ENCODE data around the gene GHRL. TPM values are rescaled to one million over a fixed set of nuclear protein-coding genes. Genes with fewer than 3 reads are reported as not detected.

GHRL gene
- total RNA-seq, 1 donor from 2014 or later = 1.3 TPM

DNA sequence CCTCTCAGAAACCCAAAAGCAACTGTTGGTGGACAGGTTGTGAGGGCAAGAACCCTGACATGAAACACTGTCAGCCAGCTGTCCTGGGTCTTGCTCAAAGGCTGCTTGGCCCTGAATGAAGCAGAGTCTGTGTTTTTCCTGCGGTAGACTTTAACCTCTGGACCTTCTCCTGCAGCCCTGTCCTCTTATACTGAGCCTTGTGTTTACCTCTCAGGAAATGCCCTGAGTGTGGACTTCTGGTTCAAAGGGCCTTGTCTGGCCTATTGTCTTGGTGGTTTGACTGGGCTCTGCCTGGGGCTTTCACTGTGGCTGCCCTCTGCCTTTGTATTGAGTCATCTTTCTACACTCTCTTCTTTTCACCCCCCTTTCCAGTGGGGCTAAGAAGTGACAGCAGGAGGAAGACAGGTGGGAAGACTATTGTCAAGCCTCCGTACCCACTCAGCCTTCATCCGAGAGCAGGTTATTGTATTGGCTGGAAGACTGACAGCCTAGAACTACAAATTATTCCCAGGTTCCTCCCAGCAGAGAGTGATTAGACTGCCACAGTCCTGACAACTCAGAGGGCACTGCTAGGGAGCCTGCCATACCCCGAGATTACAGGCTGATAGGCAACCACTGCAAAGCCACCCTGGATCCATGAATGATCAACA lies 24.7 kb upstream of the GHRL start:
- Mint-ChIP-seq H3K9me3 (no peaks in the 10 kb centered on the region), H3K27me3 (no peaks in the 10 kb centered on the region), H3K27ac (no peak overlapping the region), H3K4me3 (no peak overlapping the region), H3K36me3 (ENCODE audit: low read depth) (peaks cover 34% of the 10 kb centered on the region), H3K4me1 (peaks cover 25% of the 10 kb centered on the region)
- intact Hi-C loops (cut with micrococcal nuclease) = no loop called here
- no peak for DNase-seq

DNA sequence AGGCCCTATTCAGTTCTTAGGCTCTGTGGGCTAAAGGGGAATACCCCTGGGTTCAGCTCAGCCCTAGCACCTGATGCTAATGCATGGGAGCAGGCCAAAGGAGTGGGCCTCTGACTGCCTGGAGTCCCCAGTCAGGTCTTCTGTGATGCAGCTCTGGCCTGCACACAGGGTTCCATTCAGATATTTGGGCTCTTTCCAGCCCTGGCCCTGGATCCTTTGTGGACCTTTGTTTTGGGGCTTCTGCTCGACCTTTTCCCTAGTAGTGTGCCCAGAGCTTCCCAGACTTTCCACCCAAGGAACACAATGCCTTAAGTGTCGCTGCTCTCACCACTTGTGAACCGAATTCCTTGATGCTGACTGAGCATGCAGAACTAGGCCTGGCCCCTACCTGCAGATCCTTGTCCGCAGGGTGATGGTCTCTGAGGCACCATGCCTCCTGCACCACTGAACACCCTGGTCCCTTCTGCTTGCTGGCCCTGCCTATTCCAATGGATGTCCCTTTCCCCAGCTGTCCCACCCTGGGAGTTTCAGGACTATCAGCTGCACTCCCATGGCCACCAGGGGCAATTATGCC lies 23.1 kb upstream of the GHRL start:
- intact Hi-C loops (cut with micrococcal nuclease) = no loop called here
- Mint-ChIP-seq H3K36me3 (ENCODE audit: low read depth) (peaks cover 45% of the 10 kb centered on the region), H3K9me3 (no peaks in the 10 kb centered on the region), H3K4me3 (no peak overlapping the region), H3K4me1 (peaks cover 17% of the 10 kb centered on the region), H3K27ac (no peak overlapping the region), H3K27me3 (no peaks in the 10 kb centered on the region)
- no peak for DNase-seq

DNA sequence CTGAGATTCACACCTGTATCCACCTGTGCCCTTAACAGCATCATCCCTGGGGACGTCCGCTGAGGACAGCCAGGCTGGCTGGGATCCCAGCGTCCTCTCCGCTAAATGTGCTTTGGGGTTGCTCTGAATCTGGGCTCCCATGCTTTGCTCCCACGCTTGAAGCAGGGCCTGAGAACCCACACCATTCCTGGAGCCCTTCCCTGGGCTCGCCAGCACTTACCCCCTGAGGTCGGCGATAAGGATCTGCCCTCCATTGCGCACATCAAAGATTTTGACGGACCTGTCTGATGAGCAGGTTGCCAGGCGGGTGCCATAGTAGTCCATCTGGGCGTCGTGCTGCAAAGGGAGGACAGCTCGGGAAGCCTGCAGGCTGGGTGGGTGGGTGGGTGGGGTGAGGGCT lies 22.4 kb upstream of the GHRL start:
- peaks cover 17% of the 10 kb centered on the region for H3K4me1 Mint-ChIP-seq

DNA sequence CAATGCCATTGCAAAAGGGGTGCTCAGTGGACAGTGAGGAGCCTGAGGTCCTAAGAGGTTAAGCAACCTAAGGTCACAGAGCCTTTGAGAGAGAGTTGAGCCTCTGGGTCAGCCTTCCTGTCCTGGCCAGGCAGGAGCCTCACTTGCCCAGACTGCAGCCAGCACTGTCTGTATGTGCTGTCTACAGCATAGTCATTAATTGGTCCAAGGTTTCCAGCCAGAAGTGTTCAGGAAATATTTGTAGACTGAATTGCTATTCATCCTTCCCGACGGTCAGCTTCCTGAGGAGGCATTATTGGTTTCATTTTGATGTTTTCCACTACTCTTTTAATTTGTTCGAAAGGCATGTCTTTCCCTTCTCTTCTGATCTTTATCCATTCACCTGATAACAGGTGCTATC lies 20.1 kb upstream of the GHRL start:
- peaks cover 2% of the 10 kb centered on the region for H3K4me1 Mint-ChIP-seq
- H3K4me3 Mint-ChIP-seq = no peak overlapping the region
- DNase-seq = no peak
- H3K9me3 Mint-ChIP-seq = no peaks in the 10 kb centered on the region
- intact Hi-C loops (cut with micrococcal nuclease) = no loop called here
- H3K27ac Mint-ChIP-seq = peak overlapping the region; percentile 78
- no peaks in the 10 kb centered on the region for H3K27me3 Mint-ChIP-seq
- H3K36me3 Mint-ChIP-seq (ENCODE audit: low read depth) = peaks cover 55% of the 10 kb centered on the region

More for the DNA sequence above, 22.4 kb upstream of the GHRL start:
- H3K27me3 Mint-ChIP-seq = no peaks in the 10 kb centered on the region
- no peak for DNase-seq
- peaks cover 52% of the 10 kb centered on the region for H3K36me3 Mint-ChIP-seq (ENCODE audit: low read depth)
- intact Hi-C loops (cut with micrococcal nuclease) = no loop called here
- no peak overlapping the region for H3K27ac Mint-ChIP-seq
- no peak overlapping the region for H3K4me3 Mint-ChIP-seq
- no peaks in the 10 kb centered on the region for H3K9me3 Mint-ChIP-seq

DNA sequence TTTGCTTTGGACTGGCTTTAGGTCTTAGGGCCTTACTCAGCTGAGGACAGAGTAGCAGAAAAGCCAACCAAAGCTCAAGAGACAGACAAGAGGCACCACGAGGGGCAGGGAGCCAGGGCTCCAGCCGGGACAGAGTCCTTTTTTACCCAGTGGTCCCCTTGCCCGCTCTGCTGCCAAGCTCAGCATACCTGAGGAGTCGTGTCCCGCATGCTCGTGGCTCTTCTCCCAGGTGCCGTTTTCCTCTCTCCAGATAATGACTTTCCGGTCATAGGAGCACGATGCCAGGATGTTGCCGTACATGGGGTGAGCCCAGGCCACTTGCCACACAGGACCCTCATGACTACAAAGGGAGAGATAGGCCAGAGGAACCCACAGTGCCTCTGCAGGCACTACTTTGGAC lies 19.6 kb upstream of the GHRL start:
- H3K27ac Mint-ChIP-seq = no peak overlapping the region
- H3K36me3 Mint-ChIP-seq (ENCODE audit: low read depth) = peaks cover 54% of the 10 kb centered on the region
- H3K9me3 Mint-ChIP-seq = no peaks in the 10 kb centered on the region
- peaks cover 2% of the 10 kb centered on the region for H3K4me1 Mint-ChIP-seq
- no peak for DNase-seq
- no peaks in the 10 kb centered on the region for H3K27me3 Mint-ChIP-seq
- intact Hi-C loops (cut with micrococcal nuclease) = no loop called here
- no peak overlapping the region for H3K4me3 Mint-ChIP-seq

DNA sequence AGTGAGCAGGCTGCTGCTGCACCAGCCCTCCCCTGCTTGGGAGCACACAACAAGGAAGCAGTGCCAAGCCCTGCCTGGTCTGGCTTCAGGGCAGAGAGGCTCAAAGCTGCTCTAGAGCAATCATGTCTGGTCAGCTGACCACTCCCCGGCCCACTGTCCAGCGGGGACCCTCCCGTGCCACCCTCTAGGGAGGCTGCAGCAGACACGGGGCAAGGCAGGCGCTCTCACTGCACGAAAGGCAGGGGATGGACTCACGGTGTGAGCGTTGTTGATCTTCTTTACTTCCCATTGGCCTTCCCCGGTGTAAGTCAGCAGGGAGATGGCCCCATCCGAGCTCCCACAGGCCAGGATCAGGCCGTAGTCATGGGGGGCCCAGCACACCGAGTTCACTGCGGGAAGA lies 19.0 kb upstream of the GHRL start:
- H3K27ac Mint-ChIP-seq = no peak overlapping the region
- H3K4me1 Mint-ChIP-seq = peaks cover 2% of the 10 kb centered on the region
- peaks cover 56% of the 10 kb centered on the region for H3K36me3 Mint-ChIP-seq (ENCODE audit: low read depth)
- no peak overlapping the region for H3K4me3 Mint-ChIP-seq
- no peak for DNase-seq
- no peaks in the 10 kb centered on the region for H3K27me3 Mint-ChIP-seq
- no peaks in the 10 kb centered on the region for H3K9me3 Mint-ChIP-seq
- intact Hi-C loops (cut with micrococcal nuclease) = no loop called here

DNA sequence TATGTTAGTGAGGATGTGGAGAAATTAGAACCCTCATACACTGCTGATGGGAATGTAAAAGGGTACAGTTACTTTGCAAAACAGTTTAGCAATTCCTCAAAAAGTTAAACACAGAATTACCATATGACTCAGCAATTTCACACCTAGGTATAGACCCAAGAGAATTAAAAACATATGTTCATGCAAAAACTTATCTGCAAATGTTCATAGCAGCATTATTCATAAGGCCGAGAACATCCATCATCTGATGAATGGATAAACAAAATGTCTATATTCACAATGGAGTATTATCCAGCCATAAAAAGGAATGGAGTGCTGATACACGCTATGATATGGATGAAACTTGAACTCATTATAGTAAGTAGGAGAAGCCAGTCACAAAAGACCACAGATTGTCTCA lies 17.8 kb upstream of the GHRL start:
- intact Hi-C loops (cut with micrococcal nuclease) = no loop called here
- H3K9me3 Mint-ChIP-seq = no peaks in the 10 kb centered on the region
- peaks cover 63% of the 10 kb centered on the region for H3K36me3 Mint-ChIP-seq (ENCODE audit: low read depth)
- H3K27me3 Mint-ChIP-seq = no peaks in the 10 kb centered on the region
- DNase-seq = no peak
- H3K27ac Mint-ChIP-seq = no peak overlapping the region
- H3K4me1 Mint-ChIP-seq = peaks cover 2% of the 10 kb centered on the region
- H3K4me3 Mint-ChIP-seq = no peak overlapping the region

DNA sequence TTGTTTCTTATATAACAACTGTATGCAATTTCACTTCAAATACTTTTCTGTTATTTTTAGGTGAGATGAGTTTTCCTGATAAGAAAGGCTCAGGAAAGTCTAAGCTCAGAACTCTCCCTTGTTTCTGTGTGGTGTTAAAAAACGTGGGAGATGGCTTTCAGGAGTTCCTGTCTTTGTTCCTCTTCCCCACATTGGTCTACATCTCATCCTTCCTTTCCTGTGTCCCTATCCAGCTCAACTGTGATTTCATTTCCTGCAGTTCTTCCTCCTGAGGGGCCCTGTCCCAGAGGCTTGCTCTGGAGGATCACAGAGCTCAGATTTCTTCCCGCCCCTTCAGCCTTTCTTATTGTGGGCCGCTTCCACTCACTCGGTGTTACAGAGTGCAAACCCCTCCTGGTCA lies 17.0 kb upstream of the GHRL start:
- Mint-ChIP-seq H3K27me3 (no peaks in the 10 kb centered on the region), H3K4me1 (peaks cover 2% of the 10 kb centered on the region), H3K36me3 (ENCODE audit: low read depth) (peaks cover 69% of the 10 kb centered on the region), H3K4me3 (no peak overlapping the region), H3K9me3 (no peaks in the 10 kb centered on the region), H3K27ac (peak overlapping the region; percentile 6)
- no peak for DNase-seq
- intact Hi-C loops (cut with micrococcal nuclease) = no loop called here

DNA sequence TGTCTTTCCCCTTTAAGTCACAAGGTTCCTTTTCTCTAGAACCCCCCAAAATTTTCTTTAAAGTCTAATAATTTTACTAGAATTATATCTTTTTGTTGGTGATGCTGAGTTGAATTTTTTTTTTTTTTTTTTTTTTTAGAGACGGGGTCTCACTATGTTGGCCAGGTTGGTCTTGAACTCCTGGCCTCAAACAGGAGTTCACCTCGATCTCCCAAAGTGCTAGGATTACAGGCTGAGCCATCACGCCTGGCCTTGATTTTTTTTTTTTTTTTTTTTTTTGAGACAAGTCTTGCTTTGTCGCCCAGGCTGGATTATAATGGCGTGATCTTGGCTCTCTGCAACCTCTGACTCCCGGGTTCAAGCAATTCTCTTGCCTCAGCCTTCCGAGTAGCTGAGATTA lies 15.9 kb upstream of the GHRL start:
- Mint-ChIP-seq H3K4me1 (peaks cover 2% of the 10 kb centered on the region), H3K9me3 (no peaks in the 10 kb centered on the region), H3K27me3 (no peaks in the 10 kb centered on the region), H3K4me3 (no peak overlapping the region), H3K27ac (no peak overlapping the region), H3K36me3 (ENCODE audit: low read depth) (peaks cover 72% of the 10 kb centered on the region)
- intact Hi-C loops (cut with micrococcal nuclease) = no loop called here
- no peak for DNase-seq

DNA sequence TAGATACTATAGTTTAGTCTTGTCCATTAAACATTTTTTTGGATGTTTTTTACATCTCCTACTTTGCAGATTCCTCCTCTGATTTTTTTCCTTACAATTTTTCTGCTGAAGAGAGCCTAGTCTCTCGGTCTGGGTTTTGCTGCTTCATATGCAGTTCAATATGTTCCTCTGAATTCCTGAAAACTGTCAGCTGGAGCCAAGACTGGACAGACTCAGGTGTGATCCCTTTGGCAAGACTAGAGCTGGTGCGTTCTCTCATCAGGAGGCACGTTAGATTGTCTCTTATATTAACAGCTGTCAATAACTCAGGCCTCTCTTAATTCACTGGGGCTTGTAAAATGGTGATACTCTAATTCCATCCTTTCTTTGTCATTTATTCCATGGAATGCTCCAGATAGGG lies 13.4 kb upstream of the GHRL start:
- no peak for DNase-seq
- Mint-ChIP-seq H3K27me3 (no peaks in the 10 kb centered on the region), H3K4me3 (no peak overlapping the region), H3K4me1 (no peaks in the 10 kb centered on the region), H3K27ac (peak overlapping the region; percentile 23), H3K36me3 (ENCODE audit: low read depth) (peaks cover 73% of the 10 kb centered on the region), H3K9me3 (no peaks in the 10 kb centered on the region)
- intact Hi-C loops (cut with micrococcal nuclease) = no loop called here

DNA sequence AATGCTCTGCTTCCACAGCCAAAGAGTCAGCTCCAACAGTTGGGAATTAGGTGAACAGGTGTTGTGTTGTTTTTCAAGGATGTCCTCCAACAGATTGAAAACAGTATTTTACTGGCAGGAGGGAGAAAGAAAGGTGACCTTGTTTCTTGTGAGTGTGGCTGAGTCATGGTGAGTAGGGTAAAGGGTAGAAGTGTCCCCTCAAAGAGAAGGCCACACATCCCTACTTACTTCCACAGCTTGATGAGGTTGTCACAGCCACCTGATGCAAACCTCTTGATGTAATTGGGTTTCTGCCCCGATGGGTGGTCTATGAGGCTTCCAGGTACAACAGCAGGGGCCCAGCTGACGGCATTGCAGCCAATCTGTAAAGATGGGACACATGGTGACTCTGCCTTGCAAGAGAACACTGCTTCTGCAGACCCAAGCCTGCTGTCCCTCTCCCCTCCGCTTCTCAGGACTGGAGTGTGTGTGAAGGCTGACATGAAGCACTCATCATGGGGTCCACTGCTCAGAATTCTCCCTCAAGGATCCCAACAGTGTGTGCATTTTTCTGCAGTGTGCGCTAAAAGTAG lies 12.7 kb upstream of the GHRL start:
- Mint-ChIP-seq H3K9me3 (no peaks in the 10 kb centered on the region), H3K4me3 (no peak overlapping the region), H3K4me1 (no peaks in the 10 kb centered on the region), H3K27ac (no peak overlapping the region), H3K27me3 (no peaks in the 10 kb centered on the region), H3K36me3 (ENCODE audit: low read depth) (peaks cover 71% of the 10 kb centered on the region)
- DNase-seq = no peak
- intact Hi-C loops (cut with micrococcal nuclease) = no loop called here

DNA sequence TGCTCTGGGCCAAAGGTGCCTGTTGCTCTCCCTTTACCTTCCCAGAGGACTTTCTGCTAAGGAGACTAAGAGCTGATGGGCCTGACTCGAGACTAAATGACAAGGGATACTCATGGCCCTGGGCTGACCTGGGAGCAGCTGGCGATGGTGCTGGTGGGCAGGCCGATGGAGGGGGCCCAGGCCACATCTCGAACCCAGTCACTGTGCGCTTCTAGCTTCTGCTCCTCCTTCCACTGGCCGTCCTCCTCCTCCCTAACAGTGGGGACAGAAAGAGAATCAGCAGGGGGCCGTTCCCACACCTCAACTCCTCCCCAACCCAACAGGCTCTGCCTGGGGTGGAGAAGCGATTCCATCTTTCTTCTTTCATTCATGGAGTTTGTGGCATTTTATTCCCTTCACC lies 12.2 kb upstream of the GHRL start:
- no peak overlapping the region for H3K4me3 Mint-ChIP-seq
- no peaks in the 10 kb centered on the region for H3K9me3 Mint-ChIP-seq
- H3K4me1 Mint-ChIP-seq = peaks cover under 1% of the 10 kb centered on the region
- H3K27me3 Mint-ChIP-seq = no peaks in the 10 kb centered on the region
- H3K27ac Mint-ChIP-seq = no peak overlapping the region
- no peak for DNase-seq
- intact Hi-C loops (cut with micrococcal nuclease) = no loop called here
- H3K36me3 Mint-ChIP-seq (ENCODE audit: low read depth) = peaks cover 70% of the 10 kb centered on the region

DNA sequence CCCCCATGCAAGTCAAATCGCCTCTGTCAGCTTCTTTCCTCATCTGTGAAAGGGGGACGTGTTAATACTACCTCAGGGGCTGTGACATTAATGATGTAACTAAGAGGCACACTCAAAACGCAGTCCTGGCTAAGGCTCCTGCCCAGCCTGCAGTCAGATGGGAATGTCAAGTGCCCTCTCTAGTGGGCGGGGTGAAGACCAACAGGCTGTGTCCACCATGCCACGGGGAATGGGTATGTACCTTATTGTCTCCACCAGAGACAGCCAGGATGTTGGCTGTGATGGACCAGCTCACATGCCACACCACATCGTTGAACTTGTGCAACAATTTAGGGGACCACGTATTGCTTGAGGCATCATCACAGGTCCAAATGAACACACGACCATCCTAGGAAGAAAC lies 11.0 kb upstream of the GHRL start:
- H3K4me1 Mint-ChIP-seq = peaks cover 11% of the 10 kb centered on the region
- intact Hi-C loops (cut with micrococcal nuclease) = no loop called here
- H3K27ac Mint-ChIP-seq = no peak overlapping the region
- H3K9me3 Mint-ChIP-seq = no peaks in the 10 kb centered on the region
- no peak overlapping the region for H3K4me3 Mint-ChIP-seq
- H3K36me3 Mint-ChIP-seq (ENCODE audit: low read depth) = peaks cover 74% of the 10 kb centered on the region
- H3K27me3 Mint-ChIP-seq = no peaks in the 10 kb centered on the region
- DNase-seq = no peak

DNA sequence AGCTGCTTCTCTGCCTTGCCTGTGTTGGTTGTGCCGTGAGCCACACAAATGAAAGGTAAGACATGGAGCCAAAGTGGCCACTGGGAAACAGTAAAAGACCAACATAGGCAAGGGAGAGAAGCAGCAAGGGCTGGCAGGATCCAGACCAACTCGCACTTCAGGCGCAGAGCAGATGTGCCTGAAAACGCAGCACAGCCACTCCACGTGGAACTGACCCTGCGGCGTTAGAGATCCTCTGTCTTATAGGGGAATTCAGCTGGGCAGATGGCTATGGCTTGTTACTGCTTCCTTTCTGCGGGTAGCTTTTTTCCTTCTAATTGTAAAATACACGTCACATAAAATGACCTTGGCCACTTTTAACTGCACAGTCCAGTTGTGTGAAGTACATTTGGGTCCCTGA lies 10.4 kb upstream of the GHRL start:
- intact Hi-C loops (cut with micrococcal nuclease) = no loop called here
- Mint-ChIP-seq H3K27me3 (no peaks in the 10 kb centered on the region), H3K4me3 (no peak overlapping the region), H3K36me3 (ENCODE audit: low read depth) (peaks cover 70% of the 10 kb centered on the region), H3K4me1 (peaks cover 11% of the 10 kb centered on the region), H3K9me3 (no peaks in the 10 kb centered on the region), H3K27ac (no peak overlapping the region)
- no peak for DNase-seq

DNA sequence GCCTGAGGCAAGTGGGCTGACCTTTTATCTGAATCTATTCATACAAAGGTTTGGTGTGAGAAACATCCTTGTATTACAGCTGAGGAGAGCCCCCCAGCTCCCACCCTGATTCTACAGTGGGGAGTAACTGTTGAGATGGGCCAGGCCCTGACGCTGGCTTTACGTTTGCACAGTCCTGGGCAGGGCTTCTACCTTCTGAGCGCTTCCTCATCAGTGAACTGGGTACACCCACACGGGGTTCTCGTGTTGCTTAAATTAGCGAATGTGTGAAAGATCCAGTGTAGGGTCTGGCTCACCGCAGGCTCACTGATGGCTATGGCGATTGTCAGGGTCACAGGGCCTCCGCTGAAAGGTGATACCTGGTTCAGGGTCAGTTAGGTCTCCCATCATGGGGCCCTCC lies 7.3 kb upstream of the GHRL start:
- intact Hi-C loops (cut with micrococcal nuclease) = no loop called here
- Mint-ChIP-seq H3K27ac (peak overlapping the region; percentile 49), H3K9me3 (no peaks in the 10 kb centered on the region), H3K27me3 (no peaks in the 10 kb centered on the region), H3K4me1 (peaks cover 11% of the 10 kb centered on the region), H3K4me3 (no peak overlapping the region), H3K36me3 (ENCODE audit: low read depth) (peaks cover 66% of the 10 kb centered on the region)
- DNase-seq = no peak
